ENCODE results near the gene GSTM3.
A peak's percentile ranks its signal among the peaks of the same experiment; 100 is the strongest.

Gene GSTM3

DNA sequence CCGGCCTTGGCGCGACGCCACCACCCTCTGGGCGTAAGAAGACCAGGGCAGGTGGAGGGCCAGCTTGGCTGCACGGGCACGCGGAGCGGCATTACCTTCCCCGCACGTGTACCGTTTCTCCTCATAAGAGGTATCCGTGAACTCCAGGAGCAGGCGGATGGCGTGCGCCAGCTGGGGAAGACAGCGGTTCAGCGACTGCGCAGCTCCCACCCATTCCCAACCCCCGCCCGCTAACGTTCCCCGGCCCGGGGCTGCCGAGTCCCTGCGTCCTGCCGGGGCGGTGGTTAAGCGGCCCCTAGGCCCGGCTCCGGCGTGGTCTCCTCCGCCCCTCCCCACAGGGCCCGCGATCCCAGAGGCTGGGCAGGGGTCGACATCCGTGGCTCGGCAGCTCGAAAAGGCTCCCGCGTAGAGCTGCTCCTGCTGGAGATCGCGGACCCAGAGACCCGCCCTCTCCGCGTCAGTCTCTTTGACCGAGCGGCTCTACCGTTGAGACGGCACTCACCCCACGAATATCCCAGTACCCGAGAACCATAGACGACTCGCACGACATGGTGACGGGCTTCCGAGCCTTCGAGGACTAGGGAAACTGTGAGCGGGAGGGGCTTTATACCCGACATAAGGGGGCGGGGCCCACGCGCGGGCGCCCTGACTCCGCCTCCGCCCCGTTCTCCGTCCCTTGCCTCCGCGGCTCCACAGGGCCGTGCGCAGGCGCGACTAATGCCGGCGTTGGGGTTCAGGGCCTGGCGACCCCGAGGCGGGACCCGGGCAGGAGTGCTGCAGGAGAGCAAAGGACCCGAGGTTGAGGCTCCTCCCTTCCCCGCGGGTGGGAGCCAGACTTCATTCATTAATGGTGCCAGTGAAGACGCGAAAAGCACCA, 862 bp downstream of the GSTM3 start:
- Histone ChIP-seq H3K36me3 (peaks cover 24% of the 10 kb centered on the region), H3K4me3 (ENCODE audit: low read depth, low read length) (peak overlapping the region; percentile 58), H3K27ac (peak overlapping the region; percentile 72), H3K27me3 (ENCODE audit: insufficient read depth, low read depth, severe bottlenecking) (no peaks in the 10 kb centered on the region), H3K9me3 (ENCODE audit: severe bottlenecking) (peaks cover 4% of the 10 kb centered on the region)
- peak; percentile 89 for DNase-seq
- TF ChIP-seq CTCF (IDR thresholded peaks at IDR 0.05; ENCODE audit: low read depth, low read length): no peak

DNA sequence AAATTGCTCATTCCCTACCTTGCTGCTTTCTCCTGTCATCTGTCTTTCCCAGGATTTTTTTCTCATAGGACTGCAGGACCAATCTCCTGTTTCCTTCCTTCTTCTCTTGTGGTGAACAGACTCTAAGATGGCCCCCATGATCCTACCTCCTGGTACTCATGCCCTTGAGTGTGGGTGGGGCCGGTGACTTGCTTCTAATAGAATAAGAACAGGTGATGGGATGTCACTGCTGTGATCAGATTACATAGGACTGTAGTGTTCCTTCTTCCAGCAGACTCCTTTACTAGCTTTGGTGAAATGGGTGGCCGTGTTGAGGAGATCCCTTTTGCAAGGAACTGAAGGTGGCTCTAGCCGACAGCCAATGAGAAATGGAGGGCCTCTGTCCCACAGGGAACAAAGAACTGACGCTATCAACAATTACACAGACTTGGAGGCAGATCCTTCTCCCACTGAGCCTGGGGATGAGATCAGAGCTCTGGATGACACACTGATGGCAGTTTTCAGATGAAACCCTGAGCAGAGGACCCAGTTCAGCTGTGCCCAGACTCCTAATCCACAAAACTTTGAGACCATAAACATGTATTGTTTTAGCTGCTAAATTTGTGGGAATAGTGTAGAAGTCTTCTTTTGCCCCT, 7.5 kb downstream of the GSTM3 start:
- no peak for DNase-seq
- H3K36me3 ChIP-seq: peaks cover 36% of the 10 kb centered on the region
- TF ChIP-seq CTCF (IDR thresholded peaks at IDR 0.05; ENCODE audit: low read depth, low read length): no peak

GRCh38 chr1:109732390-109732881, 8.4 kb downstream of the GSTM3 start:
- peaks cover 5% of the 10 kb centered on the region for H3K9me3 ChIP-seq (ENCODE audit: severe bottlenecking)
- no peaks in the 10 kb centered on the region for H3K27me3 ChIP-seq (ENCODE audit: insufficient read depth, low read depth, severe bottlenecking)
- no peak overlapping the region for H3K27ac ChIP-seq
- H3K4me3 ChIP-seq (ENCODE audit: low read depth, low read length): no peak overlapping the region
- TF ChIP-seq CTCF (IDR thresholded peaks at IDR 0.05; ENCODE audit: low read depth, low read length): no peak
- no peak for DNase-seq
- peaks cover 28% of the 10 kb centered on the region for H3K36me3 ChIP-seq

More for the DNA sequence above, 7.5 kb downstream of the GSTM3 start:
- no peak overlapping the region for H3K4me3 ChIP-seq (ENCODE audit: low read depth, low read length)
- no peak overlapping the region for H3K27ac ChIP-seq
- no peaks in the 10 kb centered on the region for H3K27me3 ChIP-seq (ENCODE audit: insufficient read depth, low read depth, severe bottlenecking)
- peaks cover 5% of the 10 kb centered on the region for H3K9me3 ChIP-seq (ENCODE audit: severe bottlenecking)

- DNase-seq: no peak
- Histone ChIP-seq H3K27ac (no peak overlapping the region), H3K36me3 (peaks cover 12% of the 10 kb centered on the region), H3K4me3 (ENCODE audit: low read depth, low read length) (no peak overlapping the region), H3K27me3 (ENCODE audit: insufficient read depth, low read depth, severe bottlenecking) (no peaks in the 10 kb centered on the region), H3K9me3 (ENCODE audit: severe bottlenecking) (peaks cover 7% of the 10 kb centered on the region)
- TF ChIP-seq CTCF (IDR thresholded peaks at IDR 0.05; ENCODE audit: low read depth, low read length): no peak
These were observed 10.2 kb downstream of the GSTM3 start for GRCh38 chr1:109730666-109731065.

DNA sequence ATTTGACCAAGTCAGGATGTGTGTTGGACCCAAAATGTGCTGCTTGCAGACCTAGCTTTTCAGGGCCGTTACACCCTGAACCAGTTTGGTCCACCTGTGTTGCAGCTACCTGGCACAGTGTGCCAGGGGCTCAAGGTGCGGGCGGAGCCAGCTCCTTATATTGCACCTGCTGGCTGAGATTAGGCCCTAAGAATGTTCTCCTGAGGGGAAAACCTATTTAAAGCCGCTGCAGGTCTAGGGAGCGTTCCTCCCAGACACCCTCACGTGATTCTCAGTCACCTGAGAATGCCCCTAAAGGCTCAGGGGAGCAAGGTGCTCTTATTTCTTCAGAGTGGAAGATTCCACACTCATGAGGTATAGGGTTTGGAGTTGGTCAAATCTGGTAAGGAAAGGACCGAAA, 12.0 kb downstream of the GSTM3 start:
- no peak for DNase-seq
- peaks cover 4% of the 10 kb centered on the region for H3K36me3 ChIP-seq
- TF ChIP-seq CTCF (IDR thresholded peaks at IDR 0.05; ENCODE audit: low read depth, low read length): no peak
- no peak overlapping the region for H3K27ac ChIP-seq
- H3K27me3 ChIP-seq (ENCODE audit: insufficient read depth, low read depth, severe bottlenecking): no peaks in the 10 kb centered on the region
- no peak overlapping the region for H3K4me3 ChIP-seq (ENCODE audit: low read depth, low read length)
- H3K9me3 ChIP-seq (ENCODE audit: severe bottlenecking): peaks cover 6% of the 10 kb centered on the region

Measured in WERI-Rb-1 (cell line).